NCI-H82 treated with DMSO at 0.1 percent for 48 hours (cell line): ENCODE measurements around the gene SMC4.
A peak's percentile ranks its signal among the peaks of the same experiment; 100 is the strongest.
"Not testable (repeated sequence)": the region's sequence is repeated elsewhere in the genome, so short reads cannot be mapped to it uniquely, and the experiment has no call there.

Source experiments
- DNase-seq: peaks from one replicate; lab custom pipeline; 2025; ENCODE audit not compliant: unreplicated experiment; lab: John Stamatoyannopoulos, UW

SMC4 gene

GRCh38 chr3:160444411-160444810 is 45.0 kb downstream of the SMC4 start:
- no peak for DNase-seq

GRCh38 chr3:160445854-160446253 is 46.4 kb downstream of the SMC4 start:
- DNase-seq: no peak

GRCh38 chr3:160446522-160447056 is 47.1 kb downstream of the SMC4 start:
- no peak for DNase-seq

- DNase-seq: no peak
Observed at GRCh38 chr3:160447544-160447943, 48.1 kb downstream of the SMC4 start.

- DNase-seq: no peak
Observed at GRCh38 chr3:160448845-160449635, 49.6 kb downstream of the SMC4 start.

- DNase-seq: no peak
Observed at GRCh38 chr3:160449636-160450598, 50.5 kb downstream of the SMC4 start, which contains the start of gene TRIM59. Gene TRIM59, minus strand, starts transcription at chr3:160449786. Its CDS starts 10,603 bp downstream, at chr3:160439183.

GRCh38 chr3:160450846-160451245 is 51.4 kb downstream of the SMC4 start:
- no peak for DNase-seq

- no peak for DNase-seq
Observed at GRCh38 chr3:160451602-160452001, 52.2 kb downstream of the SMC4 start.

GRCh38 chr3:160452251-160452650 is 52.8 kb downstream of the SMC4 start:
- not testable (repeated sequence) for DNase-seq

GRCh38 chr3:160454995-160455394 is 55.5 kb downstream of the SMC4 start:
- peak; percentile 59 for DNase-seq

- DNase-seq: peak; percentile 52
Observed at GRCh38 chr3:160455846-160456245, 56.4 kb downstream of the SMC4 start.

GRCh38 chr3:160458151-160458550 is 58.7 kb downstream of the SMC4 start:
- peak; percentile 91 for DNase-seq

GRCh38 chr3:160459450-160459970 is 60.1 kb downstream of the SMC4 start:
- no peak for DNase-seq

- no peak for DNase-seq
Observed at GRCh38 chr3:160460033-160460432, 60.6 kb downstream of the SMC4 start.

- DNase-seq: no peak
Observed at GRCh38 chr3:160464321-160464720, 64.9 kb downstream of the SMC4 start.

GRCh38 chr3:160464971-160465370 is 65.5 kb downstream of the SMC4 start:
- DNase-seq: no peak

GRCh38 chr3:160470181-160470580 is 70.7 kb downstream of the SMC4 start:
- DNase-seq: no peak

GRCh38 chr3:160471892-160472291 is 72.4 kb downstream of the SMC4 start:
- no peak for DNase-seq

GRCh38 chr3:160472344-160472743 is 72.9 kb downstream of the SMC4 start:
- no peak for DNase-seq

- DNase-seq: no peak
Observed at GRCh38 chr3:160473221-160473620, 73.8 kb downstream of the SMC4 start.

GRCh38 chr3:160473978-160474377 is 74.5 kb downstream of the SMC4 start:
- DNase-seq: no peak
